Gastroesophageal sphincter (tissue), 4 donors: ENCODE results near the gene PCDHGA12. TPM values are rescaled to one million over a fixed set of nuclear protein-coding genes. Genes with fewer than 3 reads are reported as not detected.
A peak's percentile ranks its signal among the peaks of the same experiment; 100 is the strongest.

ENCODE experiments used
- ATAC-seq: fragments of 150-250 bp; one replicate; pipeline ENCODE4 v1.9.1; 2016; ENCODE audit warnings: mild to moderate bottlenecking, moderate library complexity
- H3K27ac ChIP-seq, 4 donors: fragments of 200-600 bp; sonication (generic) in 3 of 4; 1 replicate in 3 of 4; 2 replicates in 1 of 4; pipeline ENCODE4 v1.5.1; 2016 to 2019
- H3K27me3 ChIP-seq: fragments of 200-600 bp; sonication (generic); one replicate; pipeline ENCODE4 v1.5.1; 2019
- H3K36me3 ChIP-seq, 2 donors: fragments of 200-600 bp; sonication (generic); one replicate each; pipeline ENCODE4 v1.5.1; 2019; ENCODE audit warnings: control low read depth in 1 of 2
- H3K4me1 ChIP-seq, 3 donors: fragments of 200-600 bp; sonication (generic); 1 replicate in 2 of 3; 2 replicates in 1 of 3; pipeline ENCODE4 v1.5.1; 2016 to 2019; ENCODE audit warnings: control low read depth in 2 of 3
- H3K4me3 ChIP-seq, 2 donors: fragments of 200-600 bp; sonication (generic); one replicate each; pipeline ENCODE4 v1.5.1; 2019; ENCODE audit warnings: mild to moderate bottlenecking in 1 of 2, moderate library complexity in 1 of 2
- H3K9me3 ChIP-seq, 3 donors: fragments of 200-600 bp; sonication (generic); one replicate each; pipeline ENCODE4 v1.5.1; 2017 to 2019; ENCODE audit warnings: control low read depth in 2 of 3
- CTCF ChIP-seq, 4 experiments: fragments of 200-600 bp in 2 of 4; fragments of 450-650 bp in 2 of 4; sonication (generic) in 1 of 4; IDR thresholded peaks; one replicate each; pipeline ENCODE4 v1.5.1; 2017 to 2019; ENCODE audit warnings: antibody characterized with exemption in 4 of 4, mild to moderate bottlenecking in 2 of 4, moderate library complexity in 2 of 4
- EP300 ChIP-seq: sonication (generic); formaldehyde crosslinking; IDR thresholded peaks from one replicate; pipeline ENCODE4 v1.6.1; 2017; ENCODE audit warnings: antibody characterized with exemption, mild to moderate bottlenecking
- POLR2A ChIP-seq, 2 donors: fragments of 450-650 bp; IDR thresholded peaks; one replicate each; pipeline ENCODE4 v1.6.1; 2017; ENCODE audit warnings: antibody characterized with exemption in 2 of 2, mild to moderate bottlenecking in 2 of 2, moderate library complexity in 1 of 2
- POLR2AphosphoS5 ChIP-seq: sonication (generic); formaldehyde crosslinking; IDR thresholded peaks from one replicate; pipeline ENCODE4 v1.6.1; 2017; ENCODE audit warnings: antibody characterized with exemption
- WGBS, 2 donors: methylation state at CpG; one replicate each; pipeline ENCODE4 v1.1.5; 2018; ENCODE audit warnings: low coverage in 1 of 2; 5-methylcytosine and 5-hydroxymethylcytosine counted together
- total RNA-seq, 4 donors: library from RNA; depleted of rRNA; stranded (reverse); fragments of >200 nt; gene quantifications; one replicate each; pipeline ENCODE4 v1.1.0, GENCODE V29; 2016

The PCDHGA12 gene
- total RNA-seq, 4 donors from 2014 or later = 5.3 to 15.4 (median 9.8) TPM

- ATAC-seq = peak; percentile 99
- peaks cover 3 to 46% (median 21%) of the 10 kb centered on the region in 3 donors for H3K4me1 ChIP-seq
- TF ChIP-seq CTCF (IDR thresholded peaks at IDR 0.05) (peak in 3 of 4 experiments; percentile 20 to 70 (median 41)), POLR2AphosphoS5 (peak; percentile 87), POLR2A (IDR thresholded peaks at IDR 0.05) (peak; percentile 60 to 72), EP300 (no peak)
- whole genome bisulfite sequencing, 2 donors = 0% methylated on average over 4 of the region's 28 CpGs; no CpG with 5 or more reads in 1 of the 2 donors
- H3K27ac ChIP-seq = peak within 1 kb of the TSS; percentile 65 to 95 (median 91)
- no peaks in the 10 kb centered on the region for H3K27me3 ChIP-seq
- no peaks in the 10 kb centered on the region for H3K9me3 ChIP-seq
- H3K36me3 ChIP-seq = peaks cover 0 to 6% of the 10 kb centered on the region in 2 donors
- H3K4me3 ChIP-seq = peak within 1 kb of the TSS; percentile 58 to 62
Measured at GRCh38 chr5:141475625-141476131, 45.4 kb downstream of the PCDHGA12 start, which contains the start of gene PCDHGC3. Gene PCDHGC3, plus strand, starts transcription at chr5:141475966. Its CDS starts 151 bp downstream, at chr5:141476117.

- peak; percentile 61 for ATAC-seq
Measured at GRCh38 chr5:141476132-141476911, 46.0 kb downstream of the PCDHGA12 start.

GRCh38 chr5:141477044-141477575 is 46.8 kb downstream of the PCDHGA12 start:
- ATAC-seq = no peak
- Histone ChIP-seq H3K4me3 (peak overlapping the region; percentile 58 to 62), H3K27ac (peak overlapping the region in 3 of 4 donors; percentile 89 to 95 (median 93)), H3K9me3 (no peaks in the 10 kb centered on the region), H3K4me1 (peaks cover 3 to 61% (median 21%) of the 10 kb centered on the region in 3 donors), H3K27me3 (no peaks in the 10 kb centered on the region), H3K36me3 (no peaks in the 10 kb centered on the region)
- TF ChIP-seq POLR2A (IDR thresholded peaks at IDR 0.05) (no peak), EP300 (no peak), POLR2AphosphoS5 (no peak)
- WGBS, 2 donors = 10 to 43% methylated on average over 4 to 8 of the region's 24 CpGs

More at GRCh38 chr5:141476132-141476911, 46.0 kb downstream of the PCDHGA12 start:
- no peaks in the 10 kb centered on the region for H3K9me3 ChIP-seq
- 0% methylated on average over 11 of the region's 58 CpGs; no CpG with 5 or more reads in 1 of the 2 donors for WGBS, 2 donors
- no peaks in the 10 kb centered on the region for H3K36me3 ChIP-seq
- H3K27me3 ChIP-seq = no peaks in the 10 kb centered on the region
- peak overlapping the region; percentile 58 to 62 for H3K4me3 ChIP-seq
- H3K27ac ChIP-seq = peak overlapping the region; percentile 65 to 95 (median 91)
- H3K4me1 ChIP-seq = peaks cover 3 to 53% (median 21%) of the 10 kb centered on the region in 3 donors
- TF ChIP-seq POLR2AphosphoS5 = peak; percentile 25
- no peak for TF ChIP-seq EP300
- no peak for TF ChIP-seq CTCF (IDR thresholded peaks at IDR 0.05)
- no peak for TF ChIP-seq POLR2A (IDR thresholded peaks at IDR 0.05)

- Histone ChIP-seq H3K27ac (peak overlapping the region in 2 of 4 donors; percentile 89 to 95), H3K9me3 (no peaks in the 10 kb centered on the region), H3K4me1 (peaks cover 3 to 68% (median 21%) of the 10 kb centered on the region in 3 donors), H3K36me3 (no peaks in the 10 kb centered on the region), H3K4me3 (peak overlapping the region; percentile 58 to 62), H3K27me3 (no peaks in the 10 kb centered on the region)
- TF ChIP-seq CTCF (IDR thresholded peaks at IDR 0.05) = no peak
- no peak for TF ChIP-seq EP300
- no peak for ATAC-seq
- 10 to 30% methylated on average over 2 to 6 of the region's 13 CpGs for WGBS, 2 donors
Measured at GRCh38 chr5:141477815-141478214, 47.5 kb downstream of the PCDHGA12 start.

GRCh38 chr5:141478321-141478945 is 48.1 kb downstream of the PCDHGA12 start:
- peak overlapping the region; percentile 26 to 62 for H3K4me3 ChIP-seq
- peaks cover 3 to 74% (median 21%) of the 10 kb centered on the region in 3 donors for H3K4me1 ChIP-seq
- H3K36me3 ChIP-seq = no peaks in the 10 kb centered on the region
- 26 to 50% methylated on average over 1 to 5 of the region's 20 CpGs for WGBS, 2 donors
- no peak for ATAC-seq
- no peaks in the 10 kb centered on the region for H3K27me3 ChIP-seq
- no peaks in the 10 kb centered on the region for H3K9me3 ChIP-seq
- peak overlapping the region in 1 of 4 donors; percentile 95 for H3K27ac ChIP-seq
- TF ChIP-seq EP300 = no peak
- no peak for TF ChIP-seq POLR2A (IDR thresholded peaks at IDR 0.05)
- TF ChIP-seq POLR2AphosphoS5 = no peak
- TF ChIP-seq CTCF (IDR thresholded peaks at IDR 0.05) = no peak
